Peyer's patch (tissue), 4 donors: ENCODE data around the gene EXD3.

ENCODE experiments used
- POLR2A ChIP-seq, 2 donors: fragments of 450-650 bp; IDR thresholded peaks; one replicate each; pipeline ENCODE4 v1.5.1; 2017; ENCODE audit warnings: antibody characterized with exemption in 2 of 2, mild to moderate bottlenecking in 2 of 2, moderate library complexity in 2 of 2
- TF ChIP-seq, protein P1 (sequence below), 6 experiments: fragments of 450-650 bp in 4 of 6; fragments of 200-600 bp in 2 of 6; sonication (generic) in 1 of 6; IDR thresholded peaks; one replicate each; pipeline ENCODE4 v1.5.1; 2017 to 2019; ENCODE audit warnings: antibody characterized with exemption in 6 of 6, mild to moderate bottlenecking in 3 of 6, moderate library complexity in 1 of 6

DNA sequence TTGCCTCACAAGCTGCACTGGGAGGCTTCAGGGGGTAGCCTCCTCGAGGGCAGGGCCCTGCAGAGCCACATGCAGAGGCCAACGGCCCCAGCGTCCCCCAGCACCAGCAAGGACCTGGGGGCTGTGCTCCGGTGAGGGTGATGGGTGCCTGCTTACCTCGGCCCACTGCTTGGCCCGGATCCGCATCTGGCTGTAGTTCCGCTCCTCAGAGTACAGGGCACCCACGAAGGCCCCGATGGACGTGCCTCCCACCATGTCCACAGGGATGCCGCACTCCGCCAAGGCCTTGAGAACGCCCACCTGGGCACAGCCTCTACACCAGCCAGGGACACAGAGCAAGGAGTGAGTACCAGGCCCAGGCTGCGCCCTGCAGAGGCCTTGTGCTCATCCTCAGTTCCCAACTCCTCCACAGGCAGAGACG is 44.2 kb upstream of the EXD3 start:
- TF ChIP-seq, protein P1, sequence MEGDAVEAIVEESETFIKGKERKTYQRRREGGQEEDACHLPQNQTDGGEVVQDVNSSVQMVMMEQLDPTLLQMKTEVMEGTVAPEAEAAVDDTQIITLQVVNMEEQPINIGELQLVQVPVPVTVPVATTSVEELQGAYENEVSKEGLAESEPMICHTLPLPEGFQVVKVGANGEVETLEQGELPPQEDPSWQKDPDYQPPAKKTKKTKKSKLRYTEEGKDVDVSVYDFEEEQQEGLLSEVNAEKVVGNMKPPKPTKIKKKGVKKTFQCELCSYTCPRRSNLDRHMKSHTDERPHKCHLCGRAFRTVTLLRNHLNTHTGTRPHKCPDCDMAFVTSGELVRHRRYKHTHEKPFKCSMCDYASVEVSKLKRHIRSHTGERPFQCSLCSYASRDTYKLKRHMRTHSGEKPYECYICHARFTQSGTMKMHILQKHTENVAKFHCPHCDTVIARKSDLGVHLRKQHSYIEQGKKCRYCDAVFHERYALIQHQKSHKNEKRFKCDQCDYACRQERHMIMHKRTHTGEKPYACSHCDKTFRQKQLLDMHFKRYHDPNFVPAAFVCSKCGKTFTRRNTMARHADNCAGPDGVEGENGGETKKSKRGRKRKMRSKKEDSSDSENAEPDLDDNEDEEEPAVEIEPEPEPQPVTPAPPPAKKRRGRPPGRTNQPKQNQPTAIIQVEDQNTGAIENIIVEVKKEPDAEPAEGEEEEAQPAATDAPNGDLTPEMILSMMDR (IDR thresholded peaks at IDR 0.05): no peak
- TF ChIP-seq POLR2A (IDR thresholded peaks at IDR 0.05): no peak
